ENCODE data around the gene NXT1.

NXT1 gene

GRCh38 chr20:23386304-23387117, 35.9 kb downstream of the NXT1 start:
- DNase-seq (ENCODE audit: insufficient read length, low spot score) = no peak
- no peak for FAIRE-seq

- DNase-seq (ENCODE audit: insufficient read length, low spot score) = no peak
- FAIRE-seq = no peak
Measured at GRCh38 chr20:23387118-23387443, 36.5 kb downstream of the NXT1 start.

- no peak for FAIRE-seq
- DNase-seq (ENCODE audit: insufficient read length, low spot score) = no peak
Measured at GRCh38 chr20:23390091-23390774, 39.6 kb downstream of the NXT1 start.

GRCh38 chr20:23391707-23392310, 41.2 kb downstream of the NXT1 start:
- no peak for DNase-seq (ENCODE audit: insufficient read length, low spot score)
- FAIRE-seq = no peak

GRCh38 chr20:23393996-23394775, 43.6 kb downstream of the NXT1 start:
- DNase-seq (ENCODE audit: insufficient read length, low spot score) (no peak), FAIRE-seq (no peak)

- DNase-seq (ENCODE audit: insufficient read length, low spot score) (no peak), FAIRE-seq (no peak)
Measured at GRCh38 chr20:23396950-23397627, 46.5 kb downstream of the NXT1 start.

GRCh38 chr20:23397961-23398360, 47.4 kb downstream of the NXT1 start:
- FAIRE-seq (no peak), DNase-seq (ENCODE audit: insufficient read length, low spot score) (no peak)

- no peak for FAIRE-seq
- DNase-seq (ENCODE audit: insufficient read length, low spot score) = no peak
Measured at GRCh38 chr20:23399568-23400241, 49.1 kb downstream of the NXT1 start.

GRCh38 chr20:23401051-23401450, 50.5 kb downstream of the NXT1 start:
- DNase-seq (ENCODE audit: insufficient read length, low spot score) = no peak
- no peak for FAIRE-seq

- FAIRE-seq (no peak), DNase-seq (ENCODE audit: insufficient read length, low spot score) (no peak)
Measured at GRCh38 chr20:23403751-23404150, 53.2 kb downstream of the NXT1 start.

- DNase-seq (ENCODE audit: insufficient read length, low spot score) = no peak
- FAIRE-seq = no peak
Measured at GRCh38 chr20:23404196-23404595, 53.6 kb downstream of the NXT1 start.
